NCI-H187 treated with DMSO at 0.1 percent for 48 hours (cell line): ENCODE results near the gene GLP2R.

Experiments used
- DNase-seq: peaks from one replicate; lab custom pipeline; 2025; lab: John Stamatoyannopoulos, UW

GLP2R gene

DNA sequence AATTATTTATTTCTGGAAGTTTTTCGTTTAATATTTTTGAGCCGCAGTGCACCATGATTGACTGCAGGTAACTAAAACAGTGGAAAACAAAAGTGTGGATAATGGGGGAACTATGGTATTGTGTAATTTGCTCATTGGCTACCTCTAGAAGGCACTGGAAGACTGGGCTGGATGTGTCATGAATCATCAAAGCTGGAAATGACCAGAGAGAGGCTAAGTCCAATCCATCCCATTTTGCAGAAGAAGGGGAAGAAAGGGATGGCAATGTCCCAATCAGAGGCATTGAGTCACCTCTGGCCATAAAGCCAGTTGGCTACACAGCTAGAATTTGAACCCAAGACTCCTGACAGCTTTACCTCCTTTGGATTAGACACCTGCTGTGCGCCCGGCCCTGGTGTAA, 29.3 kb downstream of the GLP2R start:
- DNase-seq: no peak

DNA sequence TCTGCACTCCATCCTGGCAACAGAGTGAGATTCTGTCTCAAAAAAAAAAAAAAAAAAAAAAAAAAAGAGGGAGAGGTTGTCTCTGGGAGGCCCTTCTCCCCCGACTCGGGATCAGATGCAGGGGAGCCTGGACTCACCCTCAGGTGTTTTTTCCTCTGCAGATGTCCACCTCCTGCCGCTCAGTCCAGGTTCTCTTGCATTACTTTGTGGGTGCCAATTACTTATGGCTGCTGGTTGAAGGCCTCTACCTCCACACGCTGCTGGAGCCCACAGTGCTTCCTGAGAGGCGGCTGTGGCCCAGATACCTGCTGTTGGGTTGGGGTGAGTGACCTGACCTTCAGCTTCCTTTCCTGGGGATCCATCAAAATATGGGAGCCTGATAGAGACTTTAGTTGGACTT, 34.1 kb downstream of the GLP2R start:
- no peak for DNase-seq

DNA sequence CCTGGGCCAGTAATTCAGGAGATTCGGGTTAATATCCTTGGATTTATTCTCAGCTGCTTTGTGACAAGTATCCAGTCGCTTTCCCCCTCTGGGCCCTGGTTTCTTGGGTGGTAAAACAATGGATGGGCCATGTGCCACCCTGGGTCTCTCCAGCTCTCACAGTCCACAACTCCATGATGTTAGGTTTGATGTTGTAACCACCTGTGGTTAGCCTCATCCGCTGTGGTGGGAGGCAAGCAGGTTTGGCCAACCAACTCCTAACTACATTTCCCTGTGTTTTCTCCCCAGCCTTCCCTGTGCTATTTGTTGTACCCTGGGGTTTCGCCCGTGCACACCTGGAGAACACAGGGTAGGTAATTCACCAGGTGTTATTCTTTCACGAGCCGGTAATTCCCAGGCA, 35.1 kb downstream of the GLP2R start:
- DNase-seq: no peak

DNA sequence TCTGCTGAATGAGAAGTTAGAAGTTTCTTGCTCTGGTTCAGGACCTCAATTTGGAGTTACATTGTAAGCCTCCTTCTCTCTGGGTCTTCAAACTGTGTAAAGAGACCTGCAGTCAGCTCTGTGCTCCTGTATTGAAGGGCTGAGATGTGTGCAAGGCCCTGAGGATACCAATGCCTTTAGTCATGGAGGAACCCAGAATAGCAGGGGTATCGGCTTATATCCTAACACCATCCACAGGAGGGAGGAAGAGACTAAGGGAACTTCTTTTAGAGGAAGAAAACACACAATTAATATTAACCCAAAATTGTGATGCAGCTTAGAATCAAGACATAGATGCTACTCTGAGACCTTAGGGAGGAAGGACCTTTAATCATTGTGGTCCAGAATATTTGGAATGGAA, 36.5 kb downstream of the GLP2R start:
- no peak for DNase-seq

DNA sequence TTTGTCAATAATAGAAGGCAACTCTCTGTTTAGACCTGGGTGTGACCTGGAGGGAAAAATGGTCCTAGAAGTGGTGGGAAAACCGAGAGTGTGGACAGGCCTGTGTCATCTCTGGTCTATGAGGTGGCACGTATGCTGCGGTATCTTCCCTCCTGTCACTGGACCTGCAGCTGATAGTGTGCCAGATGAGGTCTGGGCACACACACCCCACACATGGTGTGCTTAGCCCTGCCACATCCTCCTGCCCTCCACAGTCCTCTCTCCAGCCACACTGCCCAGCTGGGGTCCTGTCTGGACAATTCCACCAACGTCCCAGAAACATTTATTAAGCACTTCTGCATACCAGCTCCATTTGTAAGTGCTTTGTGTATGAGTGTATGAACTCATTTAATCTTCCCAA, 37.2 kb downstream of the GLP2R start:
- no peak for DNase-seq

DNA sequence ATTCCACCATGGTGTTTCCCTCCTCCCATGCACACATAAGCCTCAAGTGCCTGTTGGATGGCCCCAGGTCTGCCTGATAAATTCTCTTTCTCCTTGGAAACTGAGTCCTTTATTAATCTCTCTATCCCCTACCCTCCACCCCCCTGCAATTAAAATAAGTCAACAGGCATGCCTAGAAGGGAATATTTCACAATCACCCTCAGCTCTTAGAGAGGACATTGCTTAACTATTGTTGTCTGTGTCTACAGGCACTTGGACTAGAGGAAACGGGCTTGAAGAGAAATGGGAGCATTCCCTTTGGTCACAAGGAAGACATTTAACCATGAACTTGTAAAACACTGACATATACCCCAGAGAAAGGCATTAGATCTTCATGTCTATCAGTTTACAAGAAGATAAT, 39.9 kb downstream of the GLP2R start:
- DNase-seq: no peak

DNA sequence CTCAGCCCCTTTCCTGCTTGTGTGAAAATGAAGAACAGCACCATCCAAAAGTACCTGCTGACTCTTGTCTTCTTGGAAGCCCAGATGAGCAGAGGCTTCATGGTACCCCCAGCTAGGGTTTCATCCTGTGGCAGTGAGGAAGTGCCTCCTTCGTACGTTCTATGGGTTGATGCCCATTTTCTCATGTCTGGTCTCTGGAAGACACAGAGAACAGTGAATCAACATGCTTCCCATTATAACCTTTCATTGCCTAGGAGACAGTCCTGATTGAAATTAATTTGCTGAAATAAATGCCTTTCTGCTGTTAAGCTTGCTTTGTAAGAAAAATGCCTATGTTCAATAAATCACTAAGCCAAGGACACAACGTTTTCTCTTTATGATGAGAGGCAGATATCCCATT, 42.8 kb downstream of the GLP2R start:
- no peak for DNase-seq

DNA sequence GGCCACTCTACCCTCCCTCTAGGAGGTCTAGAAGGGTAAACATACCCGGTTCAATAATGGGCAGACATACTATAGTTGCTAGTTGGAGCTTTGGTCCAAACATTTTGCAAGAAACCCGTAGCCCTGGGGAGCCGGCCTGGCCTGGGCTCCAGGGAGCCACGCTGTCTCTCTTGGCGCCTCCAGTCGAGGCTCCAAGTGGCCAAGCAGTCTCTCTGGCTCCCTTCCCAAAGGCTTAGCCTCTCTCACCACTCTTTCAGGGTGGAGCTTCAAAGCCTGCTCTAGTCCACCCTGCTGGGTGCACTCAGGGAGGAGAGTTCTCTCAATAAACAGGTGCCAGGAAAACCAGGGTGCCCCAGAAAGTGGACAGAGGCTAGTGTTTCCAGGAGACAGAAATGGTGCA, 47.1 kb downstream of the GLP2R start:
- DNase-seq: no peak

DNA sequence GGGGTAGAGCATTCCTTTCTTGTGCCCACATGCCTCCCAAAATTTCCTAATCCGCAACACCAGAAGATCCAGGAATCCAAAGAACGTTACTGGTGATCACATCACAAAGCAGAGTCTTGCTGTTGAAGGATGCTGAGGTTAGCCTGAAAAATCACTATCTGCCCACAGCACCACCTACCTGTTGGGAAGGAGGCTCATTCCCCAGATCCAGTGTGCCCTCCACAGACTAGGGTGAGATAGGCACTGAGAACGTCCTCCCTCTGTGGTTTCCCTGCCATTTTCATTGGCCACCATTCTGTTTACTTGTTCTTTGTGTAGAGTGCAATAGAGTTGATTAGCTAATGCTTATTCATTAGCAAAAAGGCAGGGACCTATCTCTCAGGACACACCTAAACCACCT, 49.0 kb downstream of the GLP2R start:
- no peak for DNase-seq

DNA sequence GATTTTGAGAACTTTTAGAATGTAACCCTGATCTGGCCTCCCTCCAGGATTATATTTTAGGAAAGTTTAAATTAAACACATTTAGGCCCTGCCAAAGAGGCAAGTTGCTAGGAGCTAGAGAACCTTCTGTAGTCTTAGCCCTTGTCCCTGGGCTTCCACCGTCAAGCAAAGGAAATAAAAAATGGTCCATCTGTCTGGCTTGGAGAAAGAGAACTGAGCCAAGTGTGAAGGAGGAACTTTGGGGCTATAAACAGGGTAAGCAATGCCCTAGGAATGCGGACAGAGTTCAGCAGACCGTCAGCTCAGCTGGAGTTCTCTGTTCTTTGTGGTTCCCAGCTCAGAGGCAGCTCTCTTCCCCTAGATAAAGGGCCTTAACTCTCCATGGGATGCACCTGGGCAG, 49.7 kb downstream of the GLP2R start:
- no peak for DNase-seq

DNA sequence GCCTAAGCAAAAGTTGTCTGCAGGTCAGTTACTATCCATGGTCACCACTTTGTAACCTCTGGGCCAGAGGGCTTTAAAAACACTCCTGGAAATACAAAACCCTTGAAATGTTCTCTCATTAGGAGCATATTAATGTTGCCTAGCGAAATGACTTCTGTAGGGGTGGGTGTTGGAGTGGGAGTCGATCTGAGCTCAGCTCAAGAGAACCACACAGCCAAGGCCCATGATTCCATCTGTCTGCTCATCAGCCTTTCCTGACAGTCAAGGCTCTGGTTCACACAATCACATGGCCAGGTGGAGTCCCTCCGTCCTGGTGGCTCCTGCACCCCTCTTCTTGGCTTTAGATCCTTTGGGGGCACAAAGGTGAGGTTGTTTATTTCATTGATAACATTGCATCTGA, 52.6 kb downstream of the GLP2R start:
- DNase-seq: no peak

DNA sequence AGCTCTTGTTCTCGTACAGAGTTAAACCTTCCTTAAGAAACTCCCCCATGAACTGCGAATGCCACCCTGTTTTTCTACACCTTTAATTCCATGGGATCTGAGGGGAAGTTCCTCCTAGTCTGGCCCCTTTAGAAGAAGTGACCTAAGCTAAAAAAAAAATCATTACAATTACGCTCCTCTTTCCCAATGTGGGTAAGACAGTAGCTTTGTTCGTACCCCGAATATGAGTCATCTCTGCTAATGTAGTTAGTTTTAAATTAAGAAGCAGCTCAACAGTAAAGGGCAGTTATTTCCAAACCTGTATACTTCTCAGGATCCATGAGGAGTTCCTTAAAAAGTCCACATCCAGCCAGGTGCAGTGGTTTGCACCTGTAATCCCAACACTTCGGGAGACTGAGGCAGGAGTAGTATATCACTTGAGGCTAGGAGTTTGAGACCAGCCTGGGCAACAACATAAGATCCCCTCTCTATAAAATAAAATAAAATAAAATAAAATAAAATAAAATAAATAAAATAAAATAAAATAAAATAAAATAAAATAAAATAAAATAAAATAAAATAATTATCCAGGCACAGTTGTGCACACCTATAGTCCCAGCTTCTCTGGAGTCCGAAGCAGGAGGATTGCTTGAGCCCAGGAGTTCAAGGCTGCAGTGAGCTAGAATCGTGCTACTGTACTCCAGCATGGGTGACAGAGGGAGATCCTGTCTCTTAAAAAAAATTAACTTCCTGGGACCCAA, 53.2 kb downstream of the GLP2R start:
- no peak for DNase-seq

DNA sequence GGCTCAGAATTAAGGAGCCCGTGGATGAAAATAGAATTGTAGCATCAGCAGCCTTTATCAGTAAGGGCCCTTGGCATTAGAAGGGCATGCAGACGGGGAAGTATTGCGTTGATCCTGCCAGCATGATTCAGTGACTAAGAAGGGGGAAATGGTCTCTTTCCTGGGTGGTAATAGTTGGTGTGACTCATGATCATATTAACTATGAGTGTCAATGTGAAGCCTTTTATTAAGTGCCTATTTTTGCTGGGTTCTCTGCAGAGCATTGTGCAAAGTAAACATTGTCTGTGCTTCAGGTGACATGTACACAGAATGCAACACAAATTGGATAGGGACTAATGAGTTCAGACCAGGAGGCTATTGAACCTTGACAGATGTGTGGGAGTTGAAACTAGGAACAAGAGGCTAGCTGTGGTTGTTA, 54.9 kb downstream of the GLP2R start:
- no peak for DNase-seq

DNA sequence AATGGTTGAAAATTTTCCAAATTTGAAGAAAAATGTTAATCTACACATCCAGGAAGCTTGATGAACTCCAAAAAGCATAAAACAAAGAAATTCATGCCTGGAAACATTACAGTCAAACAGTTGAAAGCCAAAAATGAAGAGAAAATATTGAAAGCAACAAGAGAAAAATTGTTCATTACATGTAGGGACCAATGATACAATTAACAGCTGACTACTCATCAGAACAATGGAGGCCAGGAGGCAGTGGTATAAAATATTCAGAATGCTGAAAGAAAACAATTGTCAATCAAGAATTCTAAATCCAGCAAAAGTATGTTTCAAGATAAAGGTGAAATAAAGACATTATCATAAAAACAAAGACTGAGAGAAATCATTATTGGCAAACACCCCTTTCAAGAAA, 57.7 kb downstream of the GLP2R start:
- DNase-seq: no peak

DNA sequence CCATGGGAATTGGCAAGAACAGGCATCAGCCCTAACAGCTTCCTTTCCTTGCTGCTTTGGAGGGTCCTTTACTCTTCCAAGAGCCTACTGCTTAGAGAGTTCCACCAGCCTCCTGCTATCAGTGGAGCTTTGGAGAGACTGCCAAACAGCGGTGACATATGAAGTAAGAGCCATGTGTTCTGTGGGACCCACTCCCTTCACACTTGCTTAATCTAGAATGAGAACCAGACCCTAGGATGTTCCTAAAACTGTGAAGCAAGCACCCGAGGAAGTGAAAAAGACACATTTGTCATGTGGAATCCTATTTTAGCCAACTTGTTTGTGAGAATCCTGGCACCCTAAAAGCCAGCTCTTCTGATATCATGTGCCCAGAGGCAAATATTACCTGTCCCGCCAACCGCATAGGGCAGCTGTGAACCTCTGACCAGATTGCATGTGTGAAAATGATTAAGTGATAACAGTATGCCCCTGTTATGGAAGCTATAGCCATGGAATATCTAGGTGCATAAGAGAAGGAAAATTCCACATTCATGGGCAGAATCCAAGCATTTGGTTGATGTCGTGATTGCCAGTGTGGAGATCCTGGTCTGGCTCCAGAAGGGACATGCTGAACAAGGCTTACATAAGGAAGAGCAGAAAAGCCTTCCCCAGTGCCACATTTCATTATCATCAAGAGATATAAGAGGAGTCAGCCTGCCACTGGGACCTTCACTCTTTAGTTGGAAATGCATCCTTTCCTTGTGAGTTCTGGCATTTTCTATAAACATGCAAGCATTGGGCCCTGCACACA, 60.6 kb downstream of the GLP2R start:
- no peak for DNase-seq

DNA sequence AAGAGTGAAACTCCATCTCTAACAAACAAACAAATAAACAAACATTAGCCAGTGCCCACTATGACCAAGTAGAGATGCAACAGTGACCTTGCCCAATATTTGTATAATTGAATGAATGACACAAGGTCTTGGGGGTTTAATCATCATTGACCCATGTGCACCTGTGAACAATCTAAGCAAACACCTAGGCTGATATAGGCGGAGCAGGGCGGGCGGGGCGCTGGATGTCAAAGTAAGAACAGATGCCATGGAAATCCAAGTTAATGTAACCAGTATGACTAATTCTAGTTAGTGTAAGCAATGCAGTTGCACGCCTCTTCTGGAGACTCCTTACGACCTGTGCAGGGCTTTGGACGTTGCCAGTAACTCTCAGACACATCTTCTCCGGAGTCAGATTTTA, 61.8 kb downstream of the GLP2R start:
- DNase-seq: no peak

DNA sequence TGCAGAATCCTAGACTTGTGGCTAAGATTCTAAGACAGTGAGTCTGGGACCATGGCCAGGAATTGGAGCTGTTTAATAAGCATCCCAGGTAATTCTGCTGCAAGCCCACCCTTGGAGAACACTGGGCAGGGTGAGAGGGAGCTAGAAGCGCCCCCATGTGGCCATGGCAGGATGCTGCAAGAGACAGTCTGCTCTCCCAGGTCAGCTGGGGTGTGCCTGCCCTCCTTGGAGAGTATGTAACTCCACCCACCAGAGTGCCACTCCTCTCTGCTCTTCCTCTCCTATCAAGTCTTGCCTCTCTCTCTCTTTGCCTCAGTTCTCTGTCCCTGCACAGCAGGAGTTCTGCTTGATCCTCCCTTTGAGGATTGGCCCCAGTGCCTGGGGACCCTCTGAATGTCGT, 64.4 kb downstream of the GLP2R start:
- DNase-seq: no peak

DNA sequence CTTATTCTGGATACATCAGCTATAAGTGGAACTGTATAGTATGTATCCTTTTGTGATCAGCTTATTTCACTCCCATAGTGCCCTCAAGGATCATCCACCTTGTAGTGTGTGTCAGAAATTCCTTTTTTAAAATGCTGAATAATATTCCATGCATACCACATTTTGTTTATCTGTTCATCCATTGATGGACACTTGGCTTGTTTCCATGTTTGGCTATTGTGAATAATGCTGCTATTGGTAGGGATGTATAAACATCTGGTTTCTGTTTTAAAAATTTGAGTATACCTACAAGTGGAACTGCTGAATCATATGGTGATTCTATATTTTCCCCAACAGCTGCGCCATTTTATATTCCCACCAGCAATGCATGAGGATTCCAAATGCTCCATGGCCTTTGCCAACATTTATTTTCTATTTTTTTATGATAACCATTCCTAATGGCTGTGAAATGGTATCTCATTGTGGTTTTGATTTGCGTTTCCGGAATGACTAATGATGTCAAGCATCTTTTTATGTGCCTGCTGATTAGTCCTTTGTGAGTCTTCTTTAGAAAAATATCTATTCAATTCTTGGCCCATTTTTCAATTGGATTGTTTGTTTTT, 67.8 kb downstream of the GLP2R start:
- no peak for DNase-seq

DNA sequence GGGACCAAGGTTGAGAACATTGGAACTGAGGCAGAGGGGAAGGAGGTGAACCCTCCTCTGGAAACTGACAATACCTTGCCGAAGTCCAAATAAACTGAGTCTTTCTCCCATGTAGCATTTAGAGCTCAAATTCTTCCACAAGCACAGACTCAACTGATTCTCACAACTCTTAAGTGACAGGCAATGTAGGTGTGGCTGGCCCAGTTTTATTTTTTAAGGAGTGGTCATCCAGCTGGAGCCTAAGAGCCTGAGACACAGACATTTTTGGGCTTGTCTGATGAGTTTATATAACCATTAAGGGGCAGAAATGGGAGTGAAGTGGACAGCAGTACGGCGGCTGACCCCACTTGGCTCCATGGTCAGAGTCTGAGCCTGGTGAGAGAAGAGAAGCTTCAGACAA, 68.5 kb downstream of the GLP2R start:
- no peak for DNase-seq

DNA sequence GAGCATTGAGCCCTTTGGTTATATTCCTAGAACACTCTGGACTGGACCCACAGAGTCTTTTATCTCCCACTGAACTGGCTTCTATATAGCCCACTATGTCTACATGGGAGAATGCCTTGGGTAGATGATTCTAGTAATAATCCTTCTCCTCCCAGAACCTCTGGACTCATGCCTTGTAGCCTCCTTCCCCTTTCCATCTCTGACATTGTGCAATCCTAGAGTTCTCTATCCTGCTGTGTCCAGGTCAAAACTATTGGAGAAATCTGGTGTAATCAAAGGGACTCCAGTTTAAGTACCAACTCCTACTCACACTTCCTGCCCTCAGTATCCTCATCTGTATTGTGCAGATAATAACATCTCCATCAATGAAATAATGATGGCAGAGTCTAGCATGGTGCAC, 70.2 kb downstream of the GLP2R start:
- no peak for DNase-seq

DNA sequence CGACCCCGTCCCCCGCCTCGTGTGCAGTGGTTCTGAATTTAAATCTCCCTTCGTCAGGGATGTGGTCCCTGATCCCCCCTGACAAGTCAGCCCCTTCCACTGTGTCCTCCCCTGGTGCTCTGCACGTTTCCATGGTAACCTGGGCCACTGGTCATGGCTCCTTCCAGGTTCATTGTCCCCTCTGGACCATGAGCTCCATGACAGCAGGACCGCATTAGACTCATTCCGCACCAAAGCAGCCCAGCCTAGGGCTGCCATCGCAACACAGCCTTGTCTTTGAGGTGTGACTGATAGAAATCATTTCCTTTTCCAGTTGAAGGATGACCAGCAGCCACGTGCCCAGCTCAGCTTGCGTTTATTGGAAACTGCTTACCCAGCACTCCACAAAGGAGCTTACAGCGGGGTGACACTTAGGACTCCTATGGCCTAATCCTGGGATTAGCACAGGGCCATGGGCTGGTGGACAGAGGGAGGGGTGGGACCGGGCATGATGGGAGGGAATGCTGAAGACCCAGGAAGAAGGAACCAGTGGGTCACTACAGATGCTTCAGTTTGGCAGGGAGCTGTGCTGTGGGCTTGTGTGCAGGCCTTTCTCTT, 71.7 kb downstream of the GLP2R start:
- DNase-seq: no peak

DNA sequence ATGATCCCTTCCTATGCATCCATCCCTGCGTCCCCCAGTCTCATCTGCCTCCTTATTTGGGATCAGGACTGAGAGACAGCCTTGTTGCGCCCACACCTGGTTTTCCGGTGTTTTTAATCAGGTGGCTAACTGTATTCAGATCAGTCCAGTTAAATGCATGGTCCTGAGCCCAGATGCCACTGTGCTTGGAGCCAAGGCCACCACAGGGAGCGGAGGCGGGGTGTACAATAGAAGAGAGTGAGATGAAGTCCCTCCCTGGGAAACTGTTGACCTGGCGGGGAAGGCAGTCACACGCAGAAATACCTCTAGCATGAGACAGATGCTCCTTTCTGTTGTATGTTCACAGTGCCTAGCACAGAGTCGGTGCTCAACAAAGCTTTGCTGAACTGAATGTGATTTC, 73.1 kb downstream of the GLP2R start:
- no peak for DNase-seq
